ENCODE measurements around the gene UBE2J1. TPM values are rescaled to one million over a fixed set of nuclear protein-coding genes. Genes with fewer than 3 reads are reported as not detected.

The UBE2J1 gene
- total RNA-seq, 1 experiment from 2014 or later = 23.3 TPM

DNA sequence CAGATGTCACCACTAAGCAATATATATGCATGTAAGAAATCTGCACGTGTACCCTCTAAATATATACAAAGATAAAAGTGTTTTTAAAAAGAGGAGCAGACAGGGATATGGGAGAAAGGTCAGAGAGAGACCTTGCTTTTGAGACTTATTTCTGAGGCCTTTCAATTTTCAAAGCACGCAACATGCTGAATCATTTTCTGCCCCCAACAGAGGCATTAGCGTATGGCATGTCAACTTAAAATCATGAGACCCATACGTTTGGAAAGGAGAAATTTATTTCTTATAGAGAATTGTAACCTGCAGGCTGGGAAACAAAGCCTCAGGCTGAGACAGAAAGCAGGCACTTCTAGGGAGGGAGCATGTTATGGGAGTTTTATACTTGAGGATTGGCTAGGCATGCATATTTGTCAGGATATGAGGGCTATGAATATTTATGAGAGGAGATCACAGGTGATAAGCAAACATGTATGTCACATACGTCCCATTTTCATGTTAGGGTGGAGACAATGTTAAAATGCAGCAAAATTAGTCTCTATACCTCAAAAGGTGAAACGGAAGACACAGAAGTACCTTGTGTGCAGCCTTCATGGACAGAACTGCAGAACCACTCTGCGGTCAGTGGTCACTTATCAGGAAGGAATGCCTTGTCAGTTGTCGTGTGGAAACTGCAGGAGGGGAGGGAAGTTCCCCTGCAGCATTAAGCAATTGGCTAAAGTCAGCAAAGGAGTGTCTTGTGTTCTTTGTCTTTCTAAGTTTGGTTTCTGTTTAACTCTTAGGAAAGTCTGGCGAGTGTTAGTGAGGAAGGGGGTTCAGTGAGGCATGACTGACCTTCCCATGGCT is 31.2 kb downstream of the UBE2J1 start:
- intact Hi-C loops (cut with micrococcal nuclease) = no loop called here
- no peaks in the 10 kb centered on the region for H3K36me3 ChIP-seq (ENCODE audit: control insufficient read depth in 1 of 2, insufficient read depth in 2 of 2, low read length in 2 of 2)
- CTCF ChIA-PET = no interaction called here
- H3K4me3 ChIP-seq (replicated peaks in 1 of 2; ENCODE audit: low read depth in 1 of 2, low read length in 2 of 2) = no peak overlapping the region
- RAD21 ChIA-PET (ENCODE audit: low non-redundant PET in 1 of 2, low total read pairs in 2 of 2, uncharacterized antibody in 2 of 2, unreplicated experiment in 2 of 2) = no interaction called here
- no peak overlapping the region for H2AFZ ChIP-seq (ENCODE audit: low read depth, low read length, poor library complexity, severe bottlenecking)
- H3K9me2 ChIP-seq (ENCODE audit: insufficient read depth) = 0 out of 2 replicates have a peak, but pooled peaks cover 3% of the 10 kb centered on the region
- no peak overlapping the region for H3K9ac ChIP-seq (ENCODE audit: low read length)
- no peaks in the 10 kb centered on the region for H3K4me1 ChIP-seq (ENCODE audit: control insufficient read depth in 1 of 2, insufficient read depth in 2 of 2, low read length in 2 of 2)
- DNase-seq (ENCODE audit: low read depth, low spot score) (no peak), ATAC-seq (no peak)
- no peaks in the 10 kb centered on the region for H4K20me1 ChIP-seq (ENCODE audit: insufficient read depth)
- POLR2A ChIA-PET = no interaction called here
- H3K79me2 ChIP-seq (ENCODE audit: insufficient read depth, low read length) = no peaks in the 10 kb centered on the region
- H3K27ac ChIP-seq (ENCODE audit: low read depth, low read length) = no peak overlapping the region
- TF ChIP-seq ZNF274 (IDR thresholded peaks at IDR 0.05; ENCODE audit: low read depth, low read length) (no peak), JUND (IDR thresholded peaks at IDR 0.05) (no peak), EZH2 (IDR thresholded peaks at IDR 0.05) (no peak), YY1 (IDR thresholded peaks at IDR 0.05; ENCODE audit: extremely low read depth, insufficient replicate concordance, low read depth, low read length) (no peak), FOSL1 (IDR thresholded peaks at IDR 0.05; ENCODE audit: low read depth) (no peak), EGR1 (IDR thresholded peaks at IDR 0.05; ENCODE audit: low read depth) (no peak), RAD21 (IDR thresholded peaks at IDR 0.05; ENCODE audit: low read depth) (no peak), ZFX (IDR thresholded peaks at IDR 0.05) (no peak), POLR2A (IDR thresholded peaks at IDR 0.05; ENCODE audit: borderline replicate concordance, extremely low read depth, insufficient read depth, insufficient read length) (no peak), EZH2phosphoT487 (IDR thresholded peaks at IDR 0.05; ENCODE audit: borderline replicate concordance) (no peak), TCF7L2 (IDR thresholded peaks at IDR 0.05; ENCODE audit: borderline replicate concordance, extremely low read depth, insufficient read depth, insufficient read length) (no peak), SRF (IDR thresholded peaks at IDR 0.05; ENCODE audit: low read depth) (no peak), CEBPB (IDR thresholded peaks at IDR 0.05; ENCODE audit: low read depth) (no peak)
- TF ChIP-seq, protein P1, sequence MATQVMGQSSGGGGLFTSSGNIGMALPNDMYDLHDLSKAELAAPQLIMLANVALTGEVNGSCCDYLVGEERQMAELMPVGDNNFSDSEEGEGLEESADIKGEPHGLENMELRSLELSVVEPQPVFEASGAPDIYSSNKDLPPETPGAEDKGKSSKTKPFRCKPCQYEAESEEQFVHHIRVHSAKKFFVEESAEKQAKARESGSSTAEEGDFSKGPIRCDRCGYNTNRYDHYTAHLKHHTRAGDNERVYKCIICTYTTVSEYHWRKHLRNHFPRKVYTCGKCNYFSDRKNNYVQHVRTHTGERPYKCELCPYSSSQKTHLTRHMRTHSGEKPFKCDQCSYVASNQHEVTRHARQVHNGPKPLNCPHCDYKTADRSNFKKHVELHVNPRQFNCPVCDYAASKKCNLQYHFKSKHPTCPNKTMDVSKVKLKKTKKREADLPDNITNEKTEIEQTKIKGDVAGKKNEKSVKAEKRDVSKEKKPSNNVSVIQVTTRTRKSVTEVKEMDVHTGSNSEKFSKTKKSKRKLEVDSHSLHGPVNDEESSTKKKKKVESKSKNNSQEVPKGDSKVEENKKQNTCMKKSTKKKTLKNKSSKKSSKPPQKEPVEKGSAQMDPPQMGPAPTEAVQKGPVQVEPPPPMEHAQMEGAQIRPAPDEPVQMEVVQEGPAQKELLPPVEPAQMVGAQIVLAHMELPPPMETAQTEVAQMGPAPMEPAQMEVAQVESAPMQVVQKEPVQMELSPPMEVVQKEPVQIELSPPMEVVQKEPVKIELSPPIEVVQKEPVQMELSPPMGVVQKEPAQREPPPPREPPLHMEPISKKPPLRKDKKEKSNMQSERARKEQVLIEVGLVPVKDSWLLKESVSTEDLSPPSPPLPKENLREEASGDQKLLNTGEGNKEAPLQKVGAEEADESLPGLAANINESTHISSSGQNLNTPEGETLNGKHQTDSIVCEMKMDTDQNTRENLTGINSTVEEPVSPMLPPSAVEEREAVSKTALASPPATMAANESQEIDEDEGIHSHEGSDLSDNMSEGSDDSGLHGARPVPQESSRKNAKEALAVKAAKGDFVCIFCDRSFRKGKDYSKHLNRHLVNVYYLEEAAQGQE (IDR thresholded peaks at IDR 0.05; ENCODE audit: low read depth) = no peak
- TF ChIP-seq, protein P2, sequence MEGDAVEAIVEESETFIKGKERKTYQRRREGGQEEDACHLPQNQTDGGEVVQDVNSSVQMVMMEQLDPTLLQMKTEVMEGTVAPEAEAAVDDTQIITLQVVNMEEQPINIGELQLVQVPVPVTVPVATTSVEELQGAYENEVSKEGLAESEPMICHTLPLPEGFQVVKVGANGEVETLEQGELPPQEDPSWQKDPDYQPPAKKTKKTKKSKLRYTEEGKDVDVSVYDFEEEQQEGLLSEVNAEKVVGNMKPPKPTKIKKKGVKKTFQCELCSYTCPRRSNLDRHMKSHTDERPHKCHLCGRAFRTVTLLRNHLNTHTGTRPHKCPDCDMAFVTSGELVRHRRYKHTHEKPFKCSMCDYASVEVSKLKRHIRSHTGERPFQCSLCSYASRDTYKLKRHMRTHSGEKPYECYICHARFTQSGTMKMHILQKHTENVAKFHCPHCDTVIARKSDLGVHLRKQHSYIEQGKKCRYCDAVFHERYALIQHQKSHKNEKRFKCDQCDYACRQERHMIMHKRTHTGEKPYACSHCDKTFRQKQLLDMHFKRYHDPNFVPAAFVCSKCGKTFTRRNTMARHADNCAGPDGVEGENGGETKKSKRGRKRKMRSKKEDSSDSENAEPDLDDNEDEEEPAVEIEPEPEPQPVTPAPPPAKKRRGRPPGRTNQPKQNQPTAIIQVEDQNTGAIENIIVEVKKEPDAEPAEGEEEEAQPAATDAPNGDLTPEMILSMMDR (IDR thresholded peaks at IDR 0.05 in 2 of 3, conservative IDR thresholded peaks at IDR 0.05 in 1 of 3; ENCODE audit: borderline replicate concordance in 1 of 3, insufficient read depth in 1 of 3, low read depth in 2 of 3, low read length in 2 of 3) = no peak
- TF ChIP-seq, protein P3, sequence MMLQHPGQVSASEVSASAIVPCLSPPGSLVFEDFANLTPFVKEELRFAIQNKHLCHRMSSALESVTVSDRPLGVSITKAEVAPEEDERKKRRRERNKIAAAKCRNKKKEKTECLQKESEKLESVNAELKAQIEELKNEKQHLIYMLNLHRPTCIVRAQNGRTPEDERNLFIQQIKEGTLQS (IDR thresholded peaks at IDR 0.05) = no peak
- TF ChIP-seq, protein P4, sequence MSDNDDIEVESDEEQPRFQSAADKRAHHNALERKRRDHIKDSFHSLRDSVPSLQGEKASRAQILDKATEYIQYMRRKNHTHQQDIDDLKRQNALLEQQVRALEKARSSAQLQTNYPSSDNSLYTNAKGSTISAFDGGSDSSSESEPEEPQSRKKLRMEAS (IDR thresholded peaks at IDR 0.05) = no peak
- no peaks in the 10 kb centered on the region for H3K9me3 ChIP-seq (ENCODE audit: control insufficient read depth in 1 of 2, insufficient read depth in 1 of 2, low read depth in 1 of 2, low read length in 2 of 2)
- no peak overlapping the region for H3K4me2 ChIP-seq (ENCODE audit: low read length)
- H3K27me3 ChIP-seq (ENCODE audit: insufficient read depth, low read length) = no peaks in the 10 kb centered on the region
- no TSS peak for BruUV-seq (replicated peaks)
